HS-27A (cell line): ENCODE data around the gene ZNF385C.

Source experiments
- DNase-seq: peaks from one replicate; pipeline ENCODE4 v3.0.0-alpha.2; 2012; ENCODE audit warnings: low read depth, missing footprints

Gene ZNF385C

GRCh38 chr17:42077755-42078154, 20.5 kb downstream of the ZNF385C start:
- no peak for DNase-seq

- no peak for DNase-seq
Measured at GRCh38 chr17:42076797-42077559, 21.3 kb downstream of the ZNF385C start.

- no peak for DNase-seq
Measured at GRCh38 chr17:42075789-42076188, 22.5 kb downstream of the ZNF385C start.

- no peak for DNase-seq
Measured at GRCh38 chr17:42072323-42073187, 25.7 kb downstream of the ZNF385C start.

- no peak for DNase-seq
Measured at GRCh38 chr17:42071810-42072209, 26.5 kb downstream of the ZNF385C start.

- no peak for DNase-seq
Measured at GRCh38 chr17:42068979-42069378, 29.3 kb downstream of the ZNF385C start.

- DNase-seq, result no peak
Measured at GRCh38 chr17:42067371-42068091, 30.7 kb downstream of the ZNF385C start.

- DNase-seq, result no peak
Measured at GRCh38 chr17:42065201-42065600, 33.1 kb downstream of the ZNF385C start.

- DNase-seq, result no peak
Measured at GRCh38 chr17:42062681-42063080, 35.6 kb downstream of the ZNF385C start.

- DNase-seq, result no peak
Measured at GRCh38 chr17:42061646-42062487, 36.4 kb downstream of the ZNF385C start.

GRCh38 chr17:42060231-42060630, 38.0 kb downstream of the ZNF385C start:
- DNase-seq, result no peak

- DNase-seq, result no peak
Measured at GRCh38 chr17:42059815-42060214, 38.5 kb downstream of the ZNF385C start.

GRCh38 chr17:42058063-42058462, 40.2 kb downstream of the ZNF385C start:
- DNase-seq, result no peak

- no peak for DNase-seq
Measured at GRCh38 chr17:42056635-42057034, 41.6 kb downstream of the ZNF385C start.

GRCh38 chr17:42055496-42055895, 42.8 kb downstream of the ZNF385C start:
- DNase-seq, result no peak

- DNase-seq, result no peak
Measured at GRCh38 chr17:42055027-42055426, 43.2 kb downstream of the ZNF385C start.

GRCh38 chr17:42053731-42054500, 44.4 kb downstream of the ZNF385C start:
- no peak for DNase-seq

- DNase-seq, result no peak
Measured at GRCh38 chr17:42052346-42052877, 45.9 kb downstream of the ZNF385C start.

- no peak for DNase-seq
Measured at GRCh38 chr17:42051645-42052044, 46.6 kb downstream of the ZNF385C start.

GRCh38 chr17:42051013-42051400, 47.3 kb downstream of the ZNF385C start:
- DNase-seq, result no peak
